Measurements from ENCODE around the gene MRNIP.
"Not testable (repeated sequence)": the region's sequence is repeated elsewhere in the genome, so short reads cannot be mapped to it uniquely, and the experiment has no call there.

The MRNIP gene

GRCh38 chr5:179802207-179802883, 56.3 kb downstream of the MRNIP start:
- no peak for DNase-seq

- DNase-seq = peak; percentile 15
Measured at GRCh38 chr5:179801304-179802206, 57.1 kb downstream of the MRNIP start.

DNA sequence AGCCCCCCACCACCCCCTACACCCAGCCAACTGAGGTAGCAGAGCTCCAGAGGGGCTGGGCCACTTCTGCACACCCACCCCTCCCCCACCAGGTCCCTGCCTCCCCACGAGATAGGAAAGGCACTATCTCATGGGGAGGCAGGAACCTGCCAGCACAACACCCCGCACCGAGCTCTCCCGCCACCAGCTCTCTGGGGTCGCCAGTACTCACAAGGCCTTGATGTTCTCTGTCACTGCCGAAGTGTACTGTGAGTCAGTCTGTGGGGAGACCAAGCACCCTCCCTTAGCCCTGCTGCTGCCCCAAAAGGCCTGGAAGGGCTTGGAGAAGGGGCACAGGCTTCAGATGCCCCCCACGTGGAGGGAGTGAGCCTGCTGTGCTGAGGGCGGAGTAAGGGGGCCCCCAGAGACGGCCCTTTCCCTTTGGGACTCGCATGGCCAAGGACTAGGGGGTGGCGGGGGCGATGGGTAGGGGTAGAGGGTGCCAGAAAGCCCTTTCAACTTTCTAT, 57.9 kb downstream of the MRNIP start:
- no peak for DNase-seq

- no peak for DNase-seq
Measured at GRCh38 chr5:179800071-179800695, 58.4 kb downstream of the MRNIP start.

DNA sequence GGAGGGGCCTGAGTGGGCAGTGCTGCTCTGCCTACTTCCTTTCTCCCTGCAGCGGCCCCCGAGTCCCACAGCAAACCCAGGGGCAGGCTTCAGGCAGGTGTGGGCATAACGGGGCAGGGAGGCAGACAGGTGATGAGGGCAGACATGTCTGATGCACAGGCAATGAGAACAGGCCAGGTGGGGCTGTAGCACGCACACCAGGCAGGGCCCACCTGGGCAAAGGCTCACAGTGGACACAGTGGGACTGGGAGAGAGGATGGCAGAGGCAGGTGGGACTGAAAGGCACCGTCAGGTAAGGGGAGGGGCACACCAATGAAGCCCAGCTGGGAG, 59.0 kb downstream of the MRNIP start:
- no peak for DNase-seq

DNA sequence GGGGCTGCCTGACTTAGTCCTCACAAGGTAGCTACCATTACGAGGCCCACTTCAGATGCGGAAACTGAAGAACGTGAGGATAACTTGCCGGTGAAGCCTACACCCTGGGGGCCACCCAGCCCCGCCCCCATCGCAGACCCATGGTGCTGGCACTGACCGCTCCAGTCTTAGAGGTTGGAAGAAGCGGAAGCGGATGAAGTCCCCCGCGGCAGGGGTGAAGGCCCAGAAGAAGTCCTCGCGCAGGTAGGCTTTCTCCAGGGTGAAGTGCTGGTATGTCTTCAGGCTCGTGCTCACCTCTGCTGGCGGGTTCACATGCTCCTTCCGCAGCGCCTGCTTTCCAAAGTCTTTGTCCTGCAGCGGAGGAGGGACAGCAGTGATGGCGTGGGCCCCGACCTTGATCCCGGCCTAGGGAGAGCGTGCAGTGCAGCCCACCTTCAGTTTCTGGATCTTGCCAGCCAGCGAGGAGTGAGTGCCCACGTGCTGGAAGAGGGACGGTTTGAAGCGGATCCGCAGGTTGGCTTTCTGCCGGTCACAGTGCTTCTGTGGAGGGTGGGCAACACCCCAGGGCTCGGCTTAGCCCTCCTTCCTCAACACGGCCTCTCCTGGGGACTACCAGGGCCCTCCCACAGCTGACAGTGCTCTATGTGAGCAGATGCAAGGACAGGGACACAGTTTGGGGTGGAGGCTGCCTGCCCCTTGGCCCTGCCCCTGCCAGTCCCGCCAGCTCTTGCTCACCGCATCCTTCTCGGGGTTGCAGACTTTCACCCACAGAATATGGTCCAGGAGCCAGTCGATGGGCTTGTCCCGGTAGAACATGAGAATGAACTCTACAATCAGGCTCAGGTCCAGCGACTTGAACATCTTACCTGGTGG, 59.6 kb downstream of the MRNIP start:
- DNase-seq = no peak

DNA sequence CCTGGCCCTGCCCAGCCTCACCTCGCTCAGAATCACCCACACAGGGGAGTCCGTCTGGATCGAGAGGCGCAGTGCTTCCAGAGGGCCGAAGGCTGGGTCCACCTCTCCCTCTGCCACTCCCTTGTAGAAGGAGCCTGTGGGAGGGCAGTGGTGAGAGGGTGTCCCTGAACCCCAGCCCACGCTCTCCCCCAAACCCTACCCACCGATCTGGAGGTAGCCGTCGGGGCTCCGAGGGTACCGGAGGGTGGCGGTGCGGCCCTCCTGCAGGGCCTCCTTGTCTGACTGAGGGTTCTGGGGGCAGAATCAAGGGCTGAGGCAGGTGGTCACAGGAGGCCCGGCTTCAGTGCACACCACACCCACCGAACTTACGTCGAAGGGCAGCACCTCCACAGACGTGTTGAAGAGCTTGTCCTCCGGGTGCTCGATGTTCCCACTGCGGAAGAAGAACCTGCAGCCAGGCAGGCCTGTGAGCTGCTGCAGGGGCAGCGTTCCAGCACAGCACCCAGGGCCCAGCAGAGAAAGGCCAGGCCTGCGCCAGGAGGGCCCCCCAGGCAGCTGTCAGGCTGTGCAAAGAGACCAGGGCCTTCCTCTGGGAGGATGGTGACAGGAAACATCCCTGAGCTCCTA, 60.4 kb downstream of the MRNIP start:
- DNase-seq = no peak

DNA sequence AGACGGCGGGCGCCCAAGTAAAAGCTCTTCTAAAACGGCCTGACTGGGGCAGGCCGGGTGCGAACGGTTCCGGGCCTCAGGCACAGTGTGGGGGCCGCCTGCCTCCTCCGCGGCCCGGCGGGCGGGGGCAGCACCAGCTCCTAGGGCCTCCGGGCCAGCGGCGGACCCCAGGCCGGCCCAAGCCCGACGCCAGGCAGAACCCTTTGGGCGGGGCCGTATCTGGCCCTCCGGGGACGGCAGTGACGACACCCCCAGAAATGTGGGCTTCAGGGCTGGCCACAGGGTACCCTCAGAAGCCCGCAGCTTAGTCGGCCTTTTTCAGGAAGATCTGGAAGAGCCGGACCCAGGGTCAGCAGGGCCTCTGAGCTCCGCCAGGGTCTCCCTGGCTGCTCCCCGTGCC, 60.9 kb downstream of the MRNIP start:
- DNase-seq = no peak

DNA sequence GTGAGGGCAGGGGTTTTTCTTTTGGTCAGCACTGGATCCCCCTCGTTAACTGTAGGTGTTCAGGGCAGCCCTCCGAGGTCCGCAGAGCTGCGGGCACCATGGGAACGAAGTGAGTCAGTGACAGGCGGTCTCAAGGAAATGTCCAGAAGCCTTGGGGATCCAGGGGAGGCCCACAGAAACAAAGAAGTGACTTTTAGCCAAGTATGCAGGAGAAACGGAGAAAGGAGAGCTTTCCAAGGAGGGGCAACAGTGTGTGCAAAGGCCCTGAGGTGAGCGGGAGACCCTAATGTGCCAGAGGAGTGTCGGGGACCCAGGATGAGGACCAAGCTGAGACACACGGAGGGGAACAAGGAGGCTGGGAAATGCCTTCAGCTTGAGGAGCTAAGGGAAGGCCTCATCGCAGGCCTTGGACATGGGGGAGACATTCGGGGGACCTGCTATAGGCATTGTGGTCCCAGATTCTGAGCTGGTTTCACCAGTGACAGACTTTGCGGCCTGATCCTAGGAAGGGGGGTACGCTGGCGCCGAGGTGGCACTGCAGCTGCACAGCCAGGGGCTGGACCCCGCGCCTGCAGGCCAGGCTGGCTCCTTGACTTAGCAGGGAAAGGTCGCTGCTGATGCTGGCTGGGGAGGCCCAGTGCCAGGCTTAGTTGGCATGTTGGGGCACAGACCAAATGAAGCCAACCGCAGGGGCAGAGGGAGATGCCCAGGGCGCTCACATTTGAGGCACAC, 61.6 kb downstream of the MRNIP start:
- no peak for DNase-seq

DNA sequence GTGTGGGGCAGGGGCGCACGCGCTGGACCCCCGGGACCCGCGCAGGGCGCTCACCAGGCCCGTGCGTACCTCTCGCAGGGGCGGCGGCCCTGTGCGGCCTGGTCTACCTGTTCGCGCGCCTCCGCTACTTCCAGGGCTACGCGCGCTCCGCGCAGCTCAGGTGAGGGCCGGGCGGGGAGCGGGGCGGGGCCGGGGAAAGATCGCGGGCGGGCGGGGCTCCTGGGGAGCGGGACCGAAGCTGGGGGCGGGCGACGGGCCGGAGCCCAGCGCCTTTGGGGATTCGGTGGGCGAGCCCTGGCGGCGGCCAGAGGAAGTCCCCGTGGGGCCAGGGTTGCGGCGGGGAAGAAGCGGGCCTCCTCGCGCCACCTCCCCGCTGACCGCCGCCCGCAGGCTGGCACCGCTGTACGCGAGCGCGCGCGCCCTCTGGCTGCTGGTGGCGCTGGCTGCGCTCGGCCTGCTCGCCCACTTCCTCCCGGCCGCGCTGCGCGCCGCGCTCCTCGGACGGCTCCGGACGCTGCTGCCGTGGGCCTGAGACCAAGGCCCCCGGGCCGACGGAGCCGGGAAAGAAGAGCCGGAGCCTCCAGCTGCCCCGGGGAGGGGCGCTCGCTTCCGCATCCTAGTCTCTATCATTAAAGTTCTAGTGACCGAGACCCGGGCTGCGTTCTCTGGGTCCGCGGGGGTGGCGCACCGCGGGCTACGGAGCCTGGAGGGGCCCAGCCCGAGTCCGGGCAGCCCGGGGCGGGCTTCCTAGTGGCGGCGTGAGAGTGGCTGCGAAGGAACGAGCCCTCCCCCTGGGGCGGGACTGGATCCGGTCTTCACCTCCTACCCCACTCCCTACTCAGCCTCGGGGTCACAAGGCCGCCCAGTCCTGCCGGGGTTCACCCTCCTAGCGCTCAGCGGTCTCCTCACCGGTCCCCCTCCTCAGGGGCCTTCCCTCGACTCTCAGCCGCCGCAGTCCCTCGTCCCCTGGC, 62.5 kb downstream of the MRNIP start:
- peak; percentile 54 for DNase-seq

DNA sequence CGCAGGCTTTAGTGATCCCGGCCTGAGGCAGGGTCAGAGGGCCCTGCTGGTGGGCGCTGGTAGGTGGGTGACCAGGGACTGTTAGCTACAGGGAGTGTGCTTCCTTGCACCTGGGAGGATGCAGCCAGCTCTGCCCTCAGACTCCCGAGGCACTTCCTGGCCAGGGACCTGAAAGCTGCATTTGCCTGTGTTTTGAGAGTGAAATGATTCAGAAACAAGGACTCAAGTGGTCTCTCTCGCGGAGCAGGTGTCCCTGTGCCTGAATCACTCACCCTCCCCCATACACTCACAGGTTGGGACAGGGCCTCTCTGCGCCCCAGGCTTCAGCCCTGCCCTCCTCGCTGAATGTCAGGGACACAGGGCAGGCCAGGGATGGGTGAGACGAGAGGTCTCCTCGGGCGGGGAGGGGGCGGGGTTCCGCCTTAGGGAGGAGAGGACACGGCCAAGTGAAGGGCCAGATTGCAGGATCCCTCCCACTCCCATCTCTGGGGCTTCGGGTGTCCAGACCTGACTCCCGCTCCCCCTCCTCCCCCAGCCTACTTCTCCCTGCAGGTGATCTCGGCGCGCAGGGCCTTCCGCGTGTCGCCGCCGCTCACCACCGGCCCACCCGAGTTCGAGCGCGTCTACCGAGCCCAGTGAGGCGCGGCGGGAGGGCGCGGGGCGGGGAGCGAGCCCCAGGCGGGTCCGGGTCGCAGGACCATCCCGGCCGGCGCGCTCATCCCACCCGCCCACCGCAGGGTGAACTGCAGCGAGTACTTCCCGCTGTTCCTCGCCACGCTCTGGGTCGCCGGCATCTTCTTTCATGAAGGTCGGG, 63.4 kb downstream of the MRNIP start:
- peak; percentile 22 for DNase-seq

DNA sequence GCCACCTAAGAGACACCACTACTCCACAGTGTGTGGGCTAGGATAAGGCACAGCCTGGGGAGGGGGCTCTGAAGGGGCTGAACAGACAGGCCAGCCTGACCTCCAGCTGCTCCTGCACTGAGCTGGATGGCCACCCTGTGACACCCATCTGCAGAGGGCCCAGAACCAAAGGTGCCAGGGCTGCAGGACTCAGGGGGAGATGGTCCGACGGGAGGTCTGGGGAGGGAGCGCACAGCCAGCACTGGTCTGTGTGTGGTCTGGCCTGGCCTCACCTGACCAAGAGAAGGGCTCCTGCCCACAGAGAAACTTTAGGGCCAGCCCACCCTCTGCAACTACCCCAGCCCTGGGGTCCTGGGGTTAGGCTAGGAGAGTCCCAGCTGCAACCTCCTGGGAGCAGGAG, 64.0 kb downstream of the MRNIP start:
- DNase-seq = no peak

DNA sequence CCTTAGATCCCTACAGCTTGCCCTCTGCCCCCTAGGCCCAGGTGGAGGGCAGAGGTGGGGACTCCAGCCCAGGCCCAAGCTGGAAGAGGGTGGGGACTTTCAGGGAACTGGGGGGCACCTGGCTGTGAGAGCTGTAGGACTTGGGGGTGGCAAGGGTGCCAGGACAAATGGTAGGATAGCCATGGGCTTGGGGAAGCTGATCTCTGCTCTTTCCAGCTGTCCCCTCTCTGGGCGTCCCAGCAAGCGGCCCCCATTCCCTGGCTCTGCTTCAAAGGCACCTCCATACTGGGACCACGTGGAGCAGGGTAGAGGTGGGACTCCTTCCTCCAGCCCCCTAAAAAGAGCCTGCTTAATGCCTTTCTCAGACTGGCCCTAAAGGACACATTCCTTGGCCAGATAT, 64.4 kb downstream of the MRNIP start:
- DNase-seq = no peak

GRCh38 chr5:179793468-179794139, 65.0 kb downstream of the MRNIP start, which contains the start of gene LTC4S:
TSS of gene LTC4S (plus strand) at chr5:179793986. CDS start at chr5:179794081, 95 bp downstream.
- DNase-seq = no peak

DNA sequence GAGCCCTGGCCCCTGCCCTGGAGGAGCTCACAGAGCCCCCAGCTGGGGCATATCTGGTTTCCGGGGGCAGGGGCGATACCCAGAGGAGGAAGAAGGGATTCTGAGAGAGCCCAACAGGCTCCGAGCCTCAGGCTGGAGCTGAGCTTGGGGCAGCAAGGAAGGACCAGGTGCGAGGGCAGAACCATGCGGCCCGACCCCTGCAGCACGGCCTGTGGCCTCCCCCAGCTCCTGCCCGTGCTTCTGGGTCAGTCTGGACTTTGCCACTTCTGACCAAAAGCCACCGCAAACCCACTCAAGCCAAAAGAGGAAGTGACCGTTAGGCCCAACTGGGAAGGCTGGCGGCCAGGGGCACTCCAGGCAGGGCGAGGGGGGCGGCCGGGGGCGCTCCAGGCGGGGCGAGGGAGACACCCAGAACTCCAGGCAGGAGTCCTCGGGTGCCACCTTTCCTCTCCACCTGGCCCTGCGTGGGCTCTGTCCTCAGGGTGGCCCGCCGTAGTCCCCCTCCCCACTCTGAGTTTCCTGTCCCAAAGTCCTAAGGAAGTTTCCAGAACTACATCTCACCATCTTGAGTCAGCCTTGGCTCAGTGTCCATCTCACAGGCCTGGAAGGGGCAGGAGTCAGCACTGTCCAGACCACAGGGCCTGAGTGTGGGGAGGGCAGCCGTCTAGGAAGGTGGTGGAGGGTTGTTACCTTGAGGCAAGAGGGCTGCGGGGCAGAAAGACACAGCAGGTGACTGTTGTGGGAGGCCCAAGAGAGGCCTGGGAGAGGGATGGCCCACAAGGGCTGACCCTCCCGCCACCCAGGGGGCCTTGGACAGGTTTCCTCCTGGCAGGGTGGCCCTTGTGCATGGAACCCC, 65.8 kb downstream of the MRNIP start:
- DNase-seq = no peak

GRCh38 chr5:179791881-179792611, 66.6 kb downstream of the MRNIP start:
- no peak for DNase-seq

- not testable (repeated sequence) for DNase-seq
Measured at GRCh38 chr5:179789278-179789677, 69.3 kb downstream of the MRNIP start.

All from NCI-H2107 (cell line).